ENCODE data around the gene RTN1. TPM values are rescaled to one million over a fixed set of nuclear protein-coding genes. Genes with fewer than 3 reads are reported as not detected.

RTN1 gene
- polyA plus RNA-seq, 2 of the 4 experiments (the other 2 are of a cell fraction), result 0.09 TPM; not detected in 1

- no peak for TF ChIP-seq JUN (IDR thresholded peaks at IDR 0.05)
- TF ChIP-seq ESRRA (IDR thresholded peaks at IDR 0.05; ENCODE audit: borderline replicate concordance, low read length), result no peak
- no peak for TF ChIP-seq CHD2 (IDR thresholded peaks at IDR 0.05; ENCODE audit: low read length, partially characterized antibody)
These were observed 240.2 kb downstream of the RTN1 start (continued) for GRCh38 chr14:59630288-59630963.

- no peak overlapping the region for H3K27ac ChIP-seq
- H3K4me3 ChIP-seq, result no peak overlapping the region
- H3K4me1 ChIP-seq, result no peaks in the 10 kb centered on the region
- H3K4me2 ChIP-seq, result no peak overlapping the region
- WGBS (ENCODE audit: missing lambda C conversion rate), result 31% methylated on average over 11 of the region's 11 CpGs
- CTCF ChIA-PET, result no interaction called here
- POLR2A ChIA-PET, result no interaction called here
- TF ChIP-seq RARB (CRISPR knock-in tag; IDR thresholded peaks at IDR 0.05) (no peak), EP300 (IDR thresholded peaks at IDR 0.05) (no peak), RFX5 (IDR thresholded peaks at IDR 0.05) (no peak), NFE2L2 (conservative IDR thresholded peaks at IDR 0.05; ENCODE audit: low read length) (no peak), CBX2 (IDR thresholded peaks at IDR 0.05; ENCODE audit: borderline replicate concordance, low read depth) (no peak), ZNF302 (CRISPR knock-in tag; IDR thresholded peaks at IDR 0.05) (no peak), MYC (IDR thresholded peaks at IDR 0.05; ENCODE audit: borderline replicate concordance, low read length) (no peak), SREBF2 (IDR thresholded peaks at IDR 0.05) (no peak), ELK1 (IDR thresholded peaks at IDR 0.05; ENCODE audit: low read depth, low read length) (no peak), HOXA7 (CRISPR knock-in tag; IDR thresholded peaks at IDR 0.05) (no peak), RAD21 (conservative IDR thresholded peaks at IDR 0.05 in 1 of 2, IDR thresholded peaks at IDR 0.05 in 1 of 2) (no peak), HOXB5 (CRISPR knock-in tag; IDR thresholded peaks at IDR 0.05) (no peak), MAX (IDR thresholded peaks at IDR 0.05) (no peak), HDAC2 (IDR thresholded peaks at IDR 0.05) (no peak), JUN (IDR thresholded peaks at IDR 0.05) (no peak), CBX8 (IDR thresholded peaks at IDR 0.05) (no peak), GATA3 (IDR thresholded peaks at IDR 0.05; ENCODE audit: borderline replicate concordance) (no peak)
- TF ChIP-seq, protein P1, sequence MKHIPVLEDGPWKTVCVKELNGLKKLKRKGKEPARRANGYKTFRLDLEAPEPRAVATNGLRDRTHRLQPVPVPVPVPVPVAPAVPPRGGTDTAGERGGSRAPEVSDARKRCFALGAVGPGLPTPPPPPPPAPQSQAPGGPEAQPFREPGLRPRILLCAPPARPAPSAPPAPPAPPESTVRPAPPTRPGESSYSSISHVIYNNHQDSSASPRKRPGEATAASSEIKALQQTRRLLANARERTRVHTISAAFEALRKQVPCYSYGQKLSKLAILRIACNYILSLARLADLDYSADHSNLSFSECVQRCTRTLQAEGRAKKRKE (CRISPR knock-in tag; IDR thresholded peaks at IDR 0.05; ENCODE audit: low read depth), result no peak
- H3K9me3 ChIP-seq, result no peaks in the 10 kb centered on the region; the same call in 2 of the 3 replicates
- ATAC-seq, result no peak
- DNase-seq (ENCODE audit: low read depth in 1 of 2, low spot score in 1 of 2), result no peak
- FAIRE-seq, result no peak
These were observed 240.9 kb downstream of the RTN1 start for GRCh38 chr14:59629444-59630287.

- DNase-seq (ENCODE audit: low read depth in 1 of 2, low spot score in 1 of 2), result no peak
- TF ChIP-seq, protein P2, sequence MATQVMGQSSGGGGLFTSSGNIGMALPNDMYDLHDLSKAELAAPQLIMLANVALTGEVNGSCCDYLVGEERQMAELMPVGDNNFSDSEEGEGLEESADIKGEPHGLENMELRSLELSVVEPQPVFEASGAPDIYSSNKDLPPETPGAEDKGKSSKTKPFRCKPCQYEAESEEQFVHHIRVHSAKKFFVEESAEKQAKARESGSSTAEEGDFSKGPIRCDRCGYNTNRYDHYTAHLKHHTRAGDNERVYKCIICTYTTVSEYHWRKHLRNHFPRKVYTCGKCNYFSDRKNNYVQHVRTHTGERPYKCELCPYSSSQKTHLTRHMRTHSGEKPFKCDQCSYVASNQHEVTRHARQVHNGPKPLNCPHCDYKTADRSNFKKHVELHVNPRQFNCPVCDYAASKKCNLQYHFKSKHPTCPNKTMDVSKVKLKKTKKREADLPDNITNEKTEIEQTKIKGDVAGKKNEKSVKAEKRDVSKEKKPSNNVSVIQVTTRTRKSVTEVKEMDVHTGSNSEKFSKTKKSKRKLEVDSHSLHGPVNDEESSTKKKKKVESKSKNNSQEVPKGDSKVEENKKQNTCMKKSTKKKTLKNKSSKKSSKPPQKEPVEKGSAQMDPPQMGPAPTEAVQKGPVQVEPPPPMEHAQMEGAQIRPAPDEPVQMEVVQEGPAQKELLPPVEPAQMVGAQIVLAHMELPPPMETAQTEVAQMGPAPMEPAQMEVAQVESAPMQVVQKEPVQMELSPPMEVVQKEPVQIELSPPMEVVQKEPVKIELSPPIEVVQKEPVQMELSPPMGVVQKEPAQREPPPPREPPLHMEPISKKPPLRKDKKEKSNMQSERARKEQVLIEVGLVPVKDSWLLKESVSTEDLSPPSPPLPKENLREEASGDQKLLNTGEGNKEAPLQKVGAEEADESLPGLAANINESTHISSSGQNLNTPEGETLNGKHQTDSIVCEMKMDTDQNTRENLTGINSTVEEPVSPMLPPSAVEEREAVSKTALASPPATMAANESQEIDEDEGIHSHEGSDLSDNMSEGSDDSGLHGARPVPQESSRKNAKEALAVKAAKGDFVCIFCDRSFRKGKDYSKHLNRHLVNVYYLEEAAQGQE (IDR thresholded peaks at IDR 0.05), result no peak
- TF ChIP-seq HEYL (CRISPR knock-in tag; IDR thresholded peaks at IDR 0.05) (no peak), EHMT2 (IDR thresholded peaks at IDR 0.05; ENCODE audit: low read depth) (no peak), FOSB (CRISPR knock-in tag; IDR thresholded peaks at IDR 0.05) (no peak), HOXA7 (CRISPR knock-in tag; IDR thresholded peaks at IDR 0.05) (no peak), KDM5A (IDR thresholded peaks at IDR 0.05) (no peak), RAD21 (conservative IDR thresholded peaks at IDR 0.05 in 1 of 2, IDR thresholded peaks at IDR 0.05 in 1 of 2) (no peak), TP53 (CRISPR knock-in tag; IDR thresholded peaks at IDR 0.05) (no peak)
- TF ChIP-seq, protein P3, sequence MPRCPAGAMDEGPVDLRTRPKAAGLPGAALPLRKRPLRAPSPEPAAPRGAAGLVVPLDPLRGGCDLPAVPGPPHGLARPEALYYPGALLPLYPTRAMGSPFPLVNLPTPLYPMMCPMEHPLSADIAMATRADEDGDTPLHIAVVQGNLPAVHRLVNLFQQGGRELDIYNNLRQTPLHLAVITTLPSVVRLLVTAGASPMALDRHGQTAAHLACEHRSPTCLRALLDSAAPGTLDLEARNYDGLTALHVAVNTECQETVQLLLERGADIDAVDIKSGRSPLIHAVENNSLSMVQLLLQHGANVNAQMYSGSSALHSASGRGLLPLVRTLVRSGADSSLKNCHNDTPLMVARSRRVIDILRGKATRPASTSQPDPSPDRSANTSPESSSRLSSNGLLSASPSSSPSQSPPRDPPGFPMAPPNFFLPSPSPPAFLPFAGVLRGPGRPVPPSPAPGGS (IDR thresholded peaks at IDR 0.05), result no peak
- TF ChIP-seq, protein P1 (CRISPR knock-in tag; IDR thresholded peaks at IDR 0.05; ENCODE audit: low read depth), result no peak
These were observed 243.5 kb downstream of the RTN1 start for GRCh38 chr14:59627011-59627520.

More at GRCh38 chr14:59627011-59627520, 243.5 kb downstream of the RTN1 start:
- no peak for FAIRE-seq
- ChIA-PET POLR2A (no interaction called here), CTCF (no interaction called here)
- no peak overlapping the region for H3K4me3 ChIP-seq
- no peaks in the 10 kb centered on the region for H3K4me1 ChIP-seq
- 2% methylated on average over 2 of the region's 2 CpGs for WGBS (ENCODE audit: missing lambda C conversion rate)
- no peak overlapping the region for H3K4me2 ChIP-seq
- ATAC-seq, result no peak
- H3K9me3 ChIP-seq, result no peaks in the 10 kb centered on the region
- H3K27ac ChIP-seq, result no peak overlapping the region
